ENCODE data around the gene SPRED2.

The SPRED2 gene

DNA sequence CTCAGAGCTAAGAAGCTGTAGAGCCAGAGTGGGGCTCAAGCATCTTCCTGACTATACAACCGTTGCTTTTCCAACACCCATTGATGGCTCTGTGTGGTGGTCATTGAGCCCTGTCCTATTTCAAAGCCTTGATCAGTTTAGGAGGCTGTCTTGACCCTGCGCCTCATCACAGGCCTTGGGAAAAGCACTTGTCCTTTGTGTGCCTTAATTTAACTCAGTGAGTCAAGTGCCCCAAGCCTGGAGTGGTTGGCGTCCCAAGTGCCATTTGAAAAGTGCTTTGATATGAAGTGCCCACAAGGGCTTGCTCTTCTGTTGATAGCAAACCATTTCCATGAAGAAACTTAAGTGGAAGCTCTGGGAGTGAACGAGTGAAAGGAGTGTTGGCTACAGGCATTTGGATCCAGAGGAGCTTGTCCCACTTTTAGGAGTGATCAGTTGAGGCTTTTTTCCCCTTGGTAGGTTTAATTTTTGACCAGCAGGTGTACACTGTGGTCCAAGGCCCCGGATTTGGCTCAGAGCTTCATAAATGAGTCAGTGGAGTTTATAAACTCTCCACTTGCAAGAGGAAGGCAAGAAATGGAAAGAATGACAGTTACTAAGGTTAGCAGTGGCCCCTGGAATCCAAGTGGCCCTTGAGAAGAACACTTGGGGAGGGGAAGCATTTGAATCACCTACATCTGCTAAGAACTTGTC, 154.5 kb downstream of the SPRED2 start:
- no peak for DNase-seq (ENCODE audit: low read depth)
- no peak overlapping the region for H3K4me3 ChIP-seq (ENCODE audit: low read depth, low read length)
- TF ChIP-seq POLR2A (IDR thresholded peaks at IDR 0.05; ENCODE audit: extremely low read depth, insufficient read length) = no peak
- no peak for TF ChIP-seq CTCF (IDR thresholded peaks at IDR 0.05; ENCODE audit: low read depth, low read length)
- no peak for TF ChIP-seq MAX (IDR thresholded peaks at IDR 0.05; ENCODE audit: low read depth, low read length)
- no peak for TF ChIP-seq MYC (IDR thresholded peaks at IDR 0.05; ENCODE audit: low read depth, low read length)

DNA sequence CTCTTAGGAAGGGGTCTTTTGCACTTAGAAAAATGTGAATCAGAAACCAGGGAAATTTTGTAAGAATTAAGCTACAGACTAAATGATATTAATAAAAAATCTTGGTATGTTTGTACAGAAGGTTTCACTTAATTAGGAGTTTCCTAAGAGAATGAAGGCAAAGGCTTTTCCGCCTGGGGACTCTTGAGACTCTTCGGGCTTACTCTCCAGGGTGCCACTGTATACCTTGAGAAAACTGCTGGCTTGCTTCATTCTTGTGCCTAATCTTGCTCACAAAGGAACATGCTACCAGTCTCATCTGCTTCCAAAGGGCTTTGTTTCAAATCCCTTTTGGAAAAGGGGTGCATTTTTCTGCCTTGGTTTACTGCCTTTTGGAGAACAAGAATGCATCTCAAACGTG, 155.3 kb downstream of the SPRED2 start:
- DNase-seq (ENCODE audit: low read depth) = no peak
- no peak overlapping the region for H3K4me3 ChIP-seq (ENCODE audit: low read depth, low read length)
- no peak for TF ChIP-seq CTCF (IDR thresholded peaks at IDR 0.05; ENCODE audit: low read depth, low read length)
- TF ChIP-seq MYC (IDR thresholded peaks at IDR 0.05; ENCODE audit: low read depth, low read length) = no peak
- TF ChIP-seq MAX (IDR thresholded peaks at IDR 0.05; ENCODE audit: low read depth, low read length) = no peak
- TF ChIP-seq POLR2A (IDR thresholded peaks at IDR 0.05; ENCODE audit: extremely low read depth, insufficient read length) = no peak

DNA sequence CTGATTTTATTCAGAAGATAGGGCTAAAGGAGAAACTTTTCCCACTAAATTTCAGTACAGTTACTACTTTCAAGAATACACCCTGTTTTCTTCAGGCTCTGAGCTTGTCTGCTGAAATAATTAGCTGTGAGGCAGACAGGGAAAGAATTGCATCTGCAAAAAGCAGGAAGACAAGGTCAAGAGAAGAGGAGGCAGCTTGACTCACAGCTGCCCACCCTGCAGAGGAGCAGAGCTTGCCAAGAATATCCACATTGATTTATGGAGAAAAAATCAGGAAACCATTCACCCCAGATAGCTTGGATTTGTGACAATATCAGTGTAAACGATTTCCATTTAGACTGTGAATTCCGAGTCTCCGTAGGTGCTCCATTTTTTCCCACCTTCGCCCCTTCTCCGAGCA, 155.8 kb downstream of the SPRED2 start:
- no peak for TF ChIP-seq MAX (IDR thresholded peaks at IDR 0.05; ENCODE audit: low read depth, low read length)
- no peak for TF ChIP-seq POLR2A (IDR thresholded peaks at IDR 0.05; ENCODE audit: extremely low read depth, insufficient read length)
- no peak for TF ChIP-seq CTCF (IDR thresholded peaks at IDR 0.05; ENCODE audit: low read depth, low read length)
- no peak for TF ChIP-seq MYC (IDR thresholded peaks at IDR 0.05; ENCODE audit: low read depth, low read length)
- H3K4me3 ChIP-seq (ENCODE audit: low read depth, low read length) = no peak overlapping the region
- no peak for DNase-seq (ENCODE audit: low read depth)

DNA sequence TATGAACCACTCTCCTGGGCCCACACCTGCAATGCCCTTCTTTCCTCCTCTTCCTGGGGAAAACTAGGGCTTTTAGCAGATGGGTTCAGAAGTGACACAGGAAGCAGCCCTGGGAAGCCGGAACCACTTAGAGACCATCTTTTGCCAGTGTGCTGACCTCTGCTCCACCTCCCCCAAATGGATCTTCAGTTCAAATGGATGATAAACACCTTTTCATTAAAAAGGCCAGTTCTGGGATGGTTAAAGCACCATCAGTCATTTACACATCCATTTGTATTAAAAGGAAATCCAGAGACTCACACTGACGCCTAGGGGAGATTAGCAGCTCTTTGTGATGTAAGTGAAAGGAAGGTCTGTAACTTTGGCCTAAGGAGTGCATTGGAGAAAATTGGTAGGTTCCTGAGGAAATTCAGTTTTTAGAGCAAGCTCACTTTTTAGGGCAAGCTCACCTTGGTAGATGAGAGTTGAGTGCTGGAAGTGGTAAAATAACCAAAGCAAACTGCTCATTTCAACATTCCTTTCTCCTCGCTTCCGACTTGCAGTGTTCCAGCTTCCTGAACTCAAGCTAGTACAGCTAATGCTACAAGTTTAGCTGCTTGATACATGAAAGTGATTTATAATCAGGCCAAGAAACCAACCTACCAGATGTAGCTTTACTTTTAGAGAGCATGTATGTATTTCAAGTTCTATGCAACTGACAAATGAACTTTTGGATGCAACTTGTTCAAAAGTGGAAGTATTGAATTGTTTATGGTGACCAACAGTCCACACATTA, 157.1 kb downstream of the SPRED2 start:
- DNase-seq (ENCODE audit: low read depth) = no peak
- TF ChIP-seq MAX (IDR thresholded peaks at IDR 0.05; ENCODE audit: low read depth, low read length) (no peak), MYC (IDR thresholded peaks at IDR 0.05; ENCODE audit: low read depth, low read length) (no peak), POLR2A (IDR thresholded peaks at IDR 0.05; ENCODE audit: extremely low read depth, insufficient read length) (no peak), CTCF (IDR thresholded peaks at IDR 0.05; ENCODE audit: low read depth, low read length) (no peak)
- H3K4me3 ChIP-seq (ENCODE audit: low read depth, low read length) = no peak overlapping the region

GRCh38 chr2:65273344-65273743, 159.1 kb downstream of the SPRED2 start:
- H3K4me3 ChIP-seq (ENCODE audit: low read depth, low read length) = no peak overlapping the region
- TF ChIP-seq MAX (IDR thresholded peaks at IDR 0.05; ENCODE audit: low read depth, low read length) (no peak), CTCF (IDR thresholded peaks at IDR 0.05; ENCODE audit: low read depth, low read length) (no peak), MYC (IDR thresholded peaks at IDR 0.05; ENCODE audit: low read depth, low read length) (no peak), POLR2A (IDR thresholded peaks at IDR 0.05; ENCODE audit: extremely low read depth, insufficient read length) (no peak)
- no peak for DNase-seq (ENCODE audit: low read depth)
